Measurements from ENCODE around the gene SEMA5A. TPM values are rescaled to one million over a fixed set of nuclear protein-coding genes. Genes with fewer than 3 reads are reported as not detected.

The SEMA5A gene
- total RNA-seq, 1 experiment from 2014 or later: 34.3 TPM

- Mint-ChIP-seq H3K4me1 (ENCODE audit: low read depth, unreplicated experiment) (peaks cover 6% of the 10 kb centered on the region), H3K9me3 (ENCODE audit: unreplicated experiment) (no peaks in the 10 kb centered on the region), H3K4me3 (ENCODE audit: unreplicated experiment) (no peak overlapping the region), H3K27me3 (ENCODE audit: insufficient read depth, unreplicated experiment) (no peaks in the 10 kb centered on the region), H3K27ac (ENCODE audit: unreplicated experiment) (no peak overlapping the region), H3K36me3 (ENCODE audit: insufficient read depth, unreplicated experiment) (peaks cover 6% of the 10 kb centered on the region)
- no peaks in the 10 kb centered on the region for H3K9me3 ChIP-seq
- no peaks in the 10 kb centered on the region for H3K36me3 ChIP-seq (ENCODE audit: control insufficient read depth, insufficient read depth, low read length)
- no peaks in the 10 kb centered on the region for H3K27me3 ChIP-seq (replicated peaks; ENCODE audit: control insufficient read depth, insufficient read depth, low read length)
- no peak for TF ChIP-seq CTCF (IDR thresholded peaks at IDR 0.05; ENCODE audit: insufficient read depth in 1 of 2, low read depth in 1 of 2, low read length in 1 of 2, severe bottlenecking in 1 of 2, unreplicated experiment in 1 of 2)
- H3K4me3 ChIP-seq (ENCODE audit: low read depth, low read length): no peak overlapping the region
- H3K4me1 ChIP-seq: no peaks in the 10 kb centered on the region
- BruUV-seq (replicated peaks): no TSS peak
- intact Hi-C loops (cut with micrococcal nuclease; ENCODE audit: unreplicated experiment): no loop called here
- CTCF ChIA-PET: no interaction called here
- DNase-seq: no peak
- POLR2A ChIA-PET: no interaction called here
These were observed 437.7 kb downstream of the SEMA5A start for GRCh38 chr5:9108162-9108561.

GRCh38 chr5:9105851-9106250, 440.0 kb downstream of the SEMA5A start:
- no TSS peak for BruUV-seq (replicated peaks)
- Histone ChIP-seq H3K4me1 (no peaks in the 10 kb centered on the region), H3K27me3 (replicated peaks; ENCODE audit: control insufficient read depth, insufficient read depth, low read length) (no peaks in the 10 kb centered on the region), H3K9me3 (no peaks in the 10 kb centered on the region), H3K4me3 (ENCODE audit: low read depth, low read length) (no peak overlapping the region), H3K36me3 (ENCODE audit: control insufficient read depth, insufficient read depth, low read length) (no peaks in the 10 kb centered on the region)
- ChIA-PET CTCF (no interaction called here), POLR2A (no interaction called here)
- Mint-ChIP-seq H3K27ac (ENCODE audit: unreplicated experiment) (no peak overlapping the region), H3K27me3 (ENCODE audit: insufficient read depth, unreplicated experiment) (no peaks in the 10 kb centered on the region), H3K36me3 (ENCODE audit: insufficient read depth, unreplicated experiment) (no peaks in the 10 kb centered on the region), H3K4me1 (ENCODE audit: low read depth, unreplicated experiment) (peaks cover 6% of the 10 kb centered on the region), H3K4me3 (ENCODE audit: unreplicated experiment) (no peak overlapping the region), H3K9me3 (ENCODE audit: unreplicated experiment) (no peaks in the 10 kb centered on the region)
- intact Hi-C loops (cut with micrococcal nuclease; ENCODE audit: unreplicated experiment): no loop called here
- no peak for TF ChIP-seq CTCF (IDR thresholded peaks at IDR 0.05; ENCODE audit: insufficient read depth in 1 of 2, low read depth in 1 of 2, low read length in 1 of 2, severe bottlenecking in 1 of 2, unreplicated experiment in 1 of 2)
- DNase-seq: no peak

- CTCF ChIA-PET: no interaction called here
- POLR2A ChIA-PET: interaction anchor here (0.5 to 0.7 kb wide), 2 partner anchors 107 to 1076 kb away, joined by 3 read pairs; no protein-coding TSS in a partner anchor
- H3K27ac Mint-ChIP-seq (ENCODE audit: unreplicated experiment): no peak overlapping the region
These were observed 441.1 kb downstream of the SEMA5A start for GRCh38 chr5:9104571-9105339.

More at GRCh38 chr5:9104571-9105339, 441.1 kb downstream of the SEMA5A start:
- Mint-ChIP-seq H3K36me3 (ENCODE audit: insufficient read depth, unreplicated experiment) (no peaks in the 10 kb centered on the region), H3K4me1 (ENCODE audit: low read depth, unreplicated experiment) (peaks cover 6% of the 10 kb centered on the region), H3K4me3 (ENCODE audit: unreplicated experiment) (no peak overlapping the region), H3K9me3 (ENCODE audit: unreplicated experiment) (no peaks in the 10 kb centered on the region), H3K27me3 (ENCODE audit: insufficient read depth, unreplicated experiment) (no peaks in the 10 kb centered on the region)
- intact Hi-C loops (cut with micrococcal nuclease; ENCODE audit: unreplicated experiment): no loop called here
- DNase-seq: no peak
- no peaks in the 10 kb centered on the region for H3K36me3 ChIP-seq (ENCODE audit: control insufficient read depth, insufficient read depth, low read length)
- no peaks in the 10 kb centered on the region for H3K4me1 ChIP-seq
- no TSS peak for BruUV-seq (replicated peaks)
- H3K9me3 ChIP-seq: no peaks in the 10 kb centered on the region
- no peak for TF ChIP-seq CTCF (IDR thresholded peaks at IDR 0.05; ENCODE audit: insufficient read depth in 1 of 2, low read depth in 1 of 2, low read length in 1 of 2, severe bottlenecking in 1 of 2, unreplicated experiment in 1 of 2)
- H3K27me3 ChIP-seq (replicated peaks; ENCODE audit: control insufficient read depth, insufficient read depth, low read length): no peaks in the 10 kb centered on the region
- no peak overlapping the region for H3K4me3 ChIP-seq (ENCODE audit: low read depth, low read length)
